SU-DHL-6 (cell line): ENCODE data around the gene PRKAG1.

Experiments used
- H2AFZ ChIP-seq: fragments of 200-600 bp; sonication (generic); 2 replicates; pipeline ENCODE4 v1.6.1; 2014; ENCODE audit warnings: low read depth, mild to moderate bottlenecking, moderate library complexity, mixed read lengths, antibody characterized with exemption, low read length; ENCODE audit not compliant: severe bottlenecking
- H3F3A ChIP-seq: fragments of 200-600 bp; shearing (Covaris generic); 2 replicates; pipeline ENCODE4 v1.6.0; 2016; ENCODE audit warnings: antibody characterized with exemption, mild to moderate bottlenecking; ENCODE audit not compliant: insufficient read depth
- H3K27ac ChIP-seq: fragments of 200-600 bp; sonication (generic); 2 replicates; pipeline ENCODE4 v1.5.1; 2016; ENCODE audit warnings: low read depth, mild to moderate bottlenecking, low read length, moderate library complexity, mixed read lengths
- H3K27me3 ChIP-seq: fragments of 200-600 bp; sonication (generic), shearing (Covaris generic); 2 replicates; pipeline ENCODE4 v1.6.0; 2014; ENCODE audit warnings: mild to moderate bottlenecking, low read length
- H3K36me3 ChIP-seq: fragments of 200-600 bp; sonication (generic); 2 replicates; pipeline ENCODE4 v1.6.1; 2014; ENCODE audit warnings: mild to moderate bottlenecking, low read length, mixed read lengths
- H3K4me2 ChIP-seq: fragments of 300-600, 200-600 bp; shearing (Covaris generic), sonication (generic); 2 replicates; pipeline ENCODE4 v1.6.0; 2014; ENCODE audit warnings: low read length, low read depth, mild to moderate bottlenecking; ENCODE audit not compliant: poor library complexity, severe bottlenecking
- H3K4me3 ChIP-seq: fragments of 200-600 bp; sonication (generic); 2 replicates; pipeline ENCODE4 v1.5.1; 2014; ENCODE audit warnings: antibody characterized with exemption, low read length, mild to moderate bottlenecking, mixed read lengths; ENCODE audit not compliant: insufficient read depth, poor library complexity, severe bottlenecking
- H3K79me2 ChIP-seq: fragments of 200-600 bp; sonication (generic); 2 replicates; pipeline ENCODE4 v1.6.1; 2014; ENCODE audit warnings: mild to moderate bottlenecking, low read length, moderate library complexity; ENCODE audit not compliant: insufficient read depth
- H3K9ac ChIP-seq: fragments of 200-600 bp; sonication (generic); 2 replicates; pipeline ENCODE4 v1.7.0; 2014; ENCODE audit warnings: mild to moderate bottlenecking, low read length
- H3K9me2 ChIP-seq: fragments of 200-600 bp; sonication (generic); replicated peaks from 2 replicates; pipeline ENCODE4 v1.6.1; 2014; ENCODE audit warnings: low read length; ENCODE audit not compliant: insufficient read depth
- H3K9me3 ChIP-seq: fragments of 200-600 bp; sonication (generic); 2 replicates; pipeline ENCODE4 v1.6.1; 2014; ENCODE audit warnings: low read length, mixed read lengths; ENCODE audit not compliant: insufficient read depth
- H4K20me1 ChIP-seq: fragments of 200-600 bp; sonication (generic); 2 replicates; pipeline ENCODE4 v1.6.1; 2014; ENCODE audit warnings: low read depth, mild to moderate bottlenecking, antibody characterized with exemption, low read length, moderate library complexity, mixed read lengths
- EZH2phosphoT487 ChIP-seq: fragments of 200-600 bp; sonication (generic), shearing (Covaris generic); conservative IDR thresholded peaks from 2 replicates; pipeline ENCODE4 v1.6.1; 2018; ENCODE audit warnings: mild to moderate bottlenecking, antibody characterized with exemption, low read length, moderate library complexity, mixed read lengths
- TF ChIP-seq, protein P1 (sequence below): fragments of 200-600 bp; sonication (generic); IDR thresholded peaks from one replicate; pipeline ENCODE4 v1.5.1; 2017; ENCODE audit warnings: antibody characterized with exemption, mild to moderate bottlenecking, low read length, moderate library complexity; ENCODE audit not compliant: insufficient read depth, poor library complexity, severe bottlenecking

The PRKAG1 gene

DNA sequence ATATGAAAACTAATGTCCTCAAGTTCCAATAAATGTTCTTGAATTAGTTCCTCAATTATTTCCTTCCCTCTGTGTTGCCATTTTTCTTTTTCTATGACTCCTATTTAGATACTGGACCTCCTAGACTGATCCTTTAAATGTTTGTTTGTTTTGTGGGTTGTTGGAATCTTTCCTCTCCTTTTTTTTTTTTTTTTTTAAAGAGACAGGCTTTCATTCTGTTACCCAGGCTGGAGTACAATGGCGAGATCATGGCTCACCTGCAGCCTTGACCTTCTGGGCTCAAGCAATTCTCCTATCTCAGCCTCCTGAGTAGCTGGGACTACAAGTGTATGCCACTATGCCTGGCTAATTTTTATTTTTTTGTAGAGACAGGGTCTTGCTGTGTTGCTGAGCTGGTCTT, 9.6 kb downstream of the PRKAG1 start:
- peaks cover 5% of the 10 kb centered on the region; the same call in 1 of the 2 replicates for H3F3A ChIP-seq
- no peaks in the 10 kb centered on the region for H4K20me1 ChIP-seq
- TF ChIP-seq, protein P1, sequence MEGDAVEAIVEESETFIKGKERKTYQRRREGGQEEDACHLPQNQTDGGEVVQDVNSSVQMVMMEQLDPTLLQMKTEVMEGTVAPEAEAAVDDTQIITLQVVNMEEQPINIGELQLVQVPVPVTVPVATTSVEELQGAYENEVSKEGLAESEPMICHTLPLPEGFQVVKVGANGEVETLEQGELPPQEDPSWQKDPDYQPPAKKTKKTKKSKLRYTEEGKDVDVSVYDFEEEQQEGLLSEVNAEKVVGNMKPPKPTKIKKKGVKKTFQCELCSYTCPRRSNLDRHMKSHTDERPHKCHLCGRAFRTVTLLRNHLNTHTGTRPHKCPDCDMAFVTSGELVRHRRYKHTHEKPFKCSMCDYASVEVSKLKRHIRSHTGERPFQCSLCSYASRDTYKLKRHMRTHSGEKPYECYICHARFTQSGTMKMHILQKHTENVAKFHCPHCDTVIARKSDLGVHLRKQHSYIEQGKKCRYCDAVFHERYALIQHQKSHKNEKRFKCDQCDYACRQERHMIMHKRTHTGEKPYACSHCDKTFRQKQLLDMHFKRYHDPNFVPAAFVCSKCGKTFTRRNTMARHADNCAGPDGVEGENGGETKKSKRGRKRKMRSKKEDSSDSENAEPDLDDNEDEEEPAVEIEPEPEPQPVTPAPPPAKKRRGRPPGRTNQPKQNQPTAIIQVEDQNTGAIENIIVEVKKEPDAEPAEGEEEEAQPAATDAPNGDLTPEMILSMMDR, result no peak
- no peak for TF ChIP-seq EZH2phosphoT487
- no peaks in the 10 kb centered on the region for H3K27me3 ChIP-seq
- no peak overlapping the region for H3K27ac ChIP-seq
- no peaks in the 10 kb centered on the region for H3K9me2 ChIP-seq
- no peak overlapping the region for H3K4me3 ChIP-seq
- no peaks in the 10 kb centered on the region for H3K9me3 ChIP-seq
- no peaks in the 10 kb centered on the region for H3K79me2 ChIP-seq
- no peaks in the 10 kb centered on the region for H3K36me3 ChIP-seq
- H3K4me2 ChIP-seq, result no peak overlapping the region
- no peak overlapping the region for H2AFZ ChIP-seq
- no peak overlapping the region for H3K9ac ChIP-seq

DNA sequence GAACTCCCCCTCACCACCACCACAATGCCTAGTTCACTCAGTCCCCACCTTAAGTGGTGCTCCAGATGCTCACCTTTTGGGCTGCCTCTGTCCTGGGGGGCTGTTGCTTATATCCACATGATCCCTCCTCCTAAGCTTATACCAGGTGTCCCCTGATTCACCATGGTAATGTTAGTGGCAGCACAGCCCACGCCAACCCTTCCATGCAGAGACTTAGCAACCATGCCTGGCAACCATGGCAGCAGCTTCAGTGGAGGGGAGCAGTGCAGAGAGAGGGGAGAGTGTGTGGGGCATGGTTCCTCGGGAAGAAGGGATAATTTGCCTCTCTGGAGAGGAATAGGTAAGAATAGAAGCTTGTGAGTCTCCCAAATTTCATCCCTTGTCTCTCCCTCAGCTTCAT, 18.2 kb downstream of the PRKAG1 start:
- TF ChIP-seq, protein P1, result no peak
- TF ChIP-seq EZH2phosphoT487, result no peak
- Histone ChIP-seq H3K9me2 (no peaks in the 10 kb centered on the region), H4K20me1 (no peaks in the 10 kb centered on the region), H3K4me3 (peak overlapping the region; percentile 64), H3K4me2 (peak overlapping the region; percentile 84), H3K79me2 (0 out of 2 replicates have a peak, but pooled peaks cover 12% of the 10 kb centered on the region), H3K27me3 (no peaks in the 10 kb centered on the region), H3K27ac (no peak overlapping the region), H3K9me3 (no peaks in the 10 kb centered on the region), H3K9ac (peak overlapping the region; percentile 70), H3F3A (0 out of 2 replicates have a peak, but pooled peaks cover 4% of the 10 kb centered on the region), H3K36me3 (no peaks in the 10 kb centered on the region), H2AFZ (no peak overlapping the region)

DNA sequence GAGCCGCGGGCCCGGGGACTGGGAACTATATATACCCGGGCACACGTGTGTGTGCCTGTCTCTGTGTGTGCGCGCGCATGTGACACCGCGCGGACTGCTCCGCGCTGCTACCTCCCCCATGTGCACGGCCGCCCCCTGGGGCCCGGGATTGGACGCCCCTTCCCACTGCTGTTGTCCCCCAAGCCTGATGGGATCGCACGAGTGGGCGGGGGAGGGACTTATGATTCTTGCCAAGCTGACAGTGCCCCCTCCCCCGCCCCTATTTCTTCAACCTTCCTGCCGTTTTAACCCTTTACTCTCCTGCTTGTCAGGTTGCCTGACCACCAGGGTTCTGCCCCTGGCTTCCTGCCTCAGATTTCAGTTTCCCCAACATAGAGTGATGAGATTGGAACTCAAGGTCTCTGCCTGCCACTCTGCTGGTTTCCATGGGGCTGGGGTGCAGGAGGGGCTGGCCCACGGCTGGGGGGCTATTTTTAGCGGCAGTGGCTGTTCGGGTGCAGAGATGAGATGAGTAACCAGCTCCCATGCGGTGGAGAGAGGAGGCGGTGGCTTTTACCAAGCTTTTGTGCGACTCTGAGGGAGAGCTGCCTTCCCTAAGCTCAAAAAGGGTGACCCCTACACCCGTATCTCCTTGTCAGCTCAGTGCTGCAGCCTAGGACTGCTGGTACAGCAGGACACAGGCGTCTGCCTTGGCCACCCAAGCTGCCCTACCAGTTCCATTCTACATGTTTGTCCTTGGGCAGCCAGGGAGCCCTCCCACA, 19.0 kb downstream of the PRKAG1 start, which contains the start of gene DDN:
TSS of gene DDN (minus strand) at position 5 of the 761 bp plus-strand sequence. CDS start 88 bp downstream, outside the sequence.
- Histone ChIP-seq H3K79me2 (0 out of 2 replicates have a peak, but pooled peaks cover 12% of the 10 kb centered on the region), H3F3A (0 out of 2 replicates have a peak, but pooled peaks cover 4% of the 10 kb centered on the region), H4K20me1 (no peaks in the 10 kb centered on the region), H3K9ac (peak within 1 kb of the TSS; percentile 70), H3K27me3 (no peaks in the 10 kb centered on the region), H3K4me3 (peak within 1 kb of the TSS; percentile 64), H3K4me2 (peak within 1 kb of the TSS; percentile 84), H3K27ac (peak within 1 kb of the TSS; percentile 10), H3K9me3 (no peaks in the 10 kb centered on the region), H2AFZ (peak within 1 kb of the TSS; percentile 39), H3K36me3 (no peaks in the 10 kb centered on the region), H3K9me2 (no peaks in the 10 kb centered on the region)
- TF ChIP-seq, protein P1, result no peak
- TF ChIP-seq EZH2phosphoT487, result no peak
